Progenitor cell of endocrine pancreas (in vitro differentiated cells): ENCODE data around the gene TMSB4X. TPM values are rescaled to one million over a fixed set of nuclear protein-coding genes. Genes with fewer than 3 reads are reported as not detected.

Experiments
- DNase-seq: peaks from one replicate; pipeline ENCODE4 v3.0.0; 2021; ENCODE audit warnings: low spot score; ENCODE audit not compliant: unreplicated experiment
- H3K27ac Mint-ChIP-seq: 2 replicates; pipeline ENCODE4 v1.8.0; 2021; ENCODE audit warnings: mild to moderate bottlenecking, moderate library complexity, mixed read lengths
- H3K27me3 Mint-ChIP-seq: 2 replicates; pipeline ENCODE4 v1.8.0; 2021; ENCODE audit warnings: mixed read lengths
- H3K36me3 Mint-ChIP-seq: 2 replicates; pipeline ENCODE4 v1.8.0; 2022; ENCODE audit warnings: mixed read lengths; ENCODE audit not compliant: insufficient read depth
- H3K4me1 Mint-ChIP-seq: 2 replicates; pipeline ENCODE4 v1.8.0; 2021; ENCODE audit warnings: low read depth, mixed read lengths
- H3K4me3 Mint-ChIP-seq: 2 replicates; pipeline ENCODE4 v1.8.0; 2021; ENCODE audit warnings: low read depth, mild to moderate bottlenecking, moderate library complexity, mixed read lengths
- H3K9me3 Mint-ChIP-seq: 2 replicates; pipeline ENCODE4 v1.8.0; 2021; ENCODE audit warnings: low read depth, mixed read lengths
- total RNA-seq: library from RNA; stranded (reverse); gene quantifications from 2 replicates; pipeline ENCODE4 v1.2.1, GENCODE V29; 2021
- TF ChIP-seq, protein P1 (sequence below): fragments of 200-600 bp; sonication (generic); IDR thresholded peaks from one replicate; pipeline ENCODE4 v1.5.0; 2021; ENCODE audit warnings: antibody characterized with exemption, mild to moderate bottlenecking; ENCODE audit not compliant: unreplicated experiment

Gene TMSB4X
- total RNA-seq, 1 donor from 2014 or later, result 1,699 TPM

DNA sequence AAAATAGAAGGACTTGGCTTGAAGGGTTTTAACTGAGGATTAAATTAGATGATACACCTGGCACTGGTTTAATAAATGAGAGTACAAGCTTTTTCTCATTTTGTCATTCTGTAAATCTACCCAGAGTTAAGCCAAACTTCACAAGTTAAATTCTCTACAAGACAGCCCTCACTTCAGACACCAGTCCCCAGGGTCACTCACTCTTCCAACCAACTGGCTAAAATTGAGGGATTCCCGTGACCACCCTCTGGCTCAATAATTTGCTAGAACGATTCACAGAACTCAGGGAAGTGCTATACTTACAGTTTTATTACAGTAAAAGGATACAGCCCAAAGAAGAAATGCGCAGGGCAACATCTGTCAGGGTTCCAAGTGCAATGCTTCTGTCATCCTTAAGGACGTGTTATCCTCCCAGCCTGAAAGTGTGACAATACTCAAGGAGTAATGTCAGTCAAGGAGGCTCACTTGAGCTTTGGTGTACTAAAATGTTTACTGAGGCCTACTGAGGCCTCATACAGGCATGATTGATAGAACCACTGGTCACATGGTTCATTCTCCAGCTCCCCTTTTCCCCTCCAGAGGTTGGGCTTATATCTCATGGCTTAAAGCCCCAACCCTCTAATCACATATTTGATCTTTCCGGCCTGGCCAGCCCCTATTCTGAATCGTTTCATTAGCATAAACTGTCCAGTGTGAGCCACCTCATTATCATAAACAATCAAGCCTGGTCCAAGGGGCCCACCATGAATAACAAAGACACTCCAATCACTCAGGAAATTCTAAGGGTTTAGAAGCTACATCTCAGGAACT, 9.6 kb upstream of the TMSB4X start:
- H3K27me3 Mint-ChIP-seq, result no peaks in the 10 kb centered on the region
- no peaks in the 10 kb centered on the region for H3K4me1 Mint-ChIP-seq
- peaks cover 25% of the 10 kb centered on the region for H3K9me3 Mint-ChIP-seq
- H3K36me3 Mint-ChIP-seq, result peaks cover 1% of the 10 kb centered on the region
- no peak overlapping the region for H3K4me3 Mint-ChIP-seq
- TF ChIP-seq, protein P1, sequence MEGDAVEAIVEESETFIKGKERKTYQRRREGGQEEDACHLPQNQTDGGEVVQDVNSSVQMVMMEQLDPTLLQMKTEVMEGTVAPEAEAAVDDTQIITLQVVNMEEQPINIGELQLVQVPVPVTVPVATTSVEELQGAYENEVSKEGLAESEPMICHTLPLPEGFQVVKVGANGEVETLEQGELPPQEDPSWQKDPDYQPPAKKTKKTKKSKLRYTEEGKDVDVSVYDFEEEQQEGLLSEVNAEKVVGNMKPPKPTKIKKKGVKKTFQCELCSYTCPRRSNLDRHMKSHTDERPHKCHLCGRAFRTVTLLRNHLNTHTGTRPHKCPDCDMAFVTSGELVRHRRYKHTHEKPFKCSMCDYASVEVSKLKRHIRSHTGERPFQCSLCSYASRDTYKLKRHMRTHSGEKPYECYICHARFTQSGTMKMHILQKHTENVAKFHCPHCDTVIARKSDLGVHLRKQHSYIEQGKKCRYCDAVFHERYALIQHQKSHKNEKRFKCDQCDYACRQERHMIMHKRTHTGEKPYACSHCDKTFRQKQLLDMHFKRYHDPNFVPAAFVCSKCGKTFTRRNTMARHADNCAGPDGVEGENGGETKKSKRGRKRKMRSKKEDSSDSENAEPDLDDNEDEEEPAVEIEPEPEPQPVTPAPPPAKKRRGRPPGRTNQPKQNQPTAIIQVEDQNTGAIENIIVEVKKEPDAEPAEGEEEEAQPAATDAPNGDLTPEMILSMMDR, result no peak
- DNase-seq, result no peak
- H3K27ac Mint-ChIP-seq, result no peak overlapping the region

GRCh38 chrX:12966151-12966550, 8.8 kb upstream of the TMSB4X start:
- Mint-ChIP-seq H3K27me3 (no peaks in the 10 kb centered on the region), H3K4me1 (peaks cover 5% of the 10 kb centered on the region), H3K4me3 (no peak overlapping the region), H3K9me3 (peaks cover 23% of the 10 kb centered on the region), H3K36me3 (peaks cover 1% of the 10 kb centered on the region), H3K27ac (no peak overlapping the region)
- DNase-seq, result no peak
- TF ChIP-seq, protein P1, result no peak

GRCh38 chrX:12967711-12968465, 7.0 kb upstream of the TMSB4X start:
- Mint-ChIP-seq H3K27me3 (no peaks in the 10 kb centered on the region), H3K36me3 (peaks cover 1% of the 10 kb centered on the region), H3K4me1 (peaks cover 16% of the 10 kb centered on the region), H3K27ac (no peak overlapping the region), H3K4me3 (no peak overlapping the region), H3K9me3 (peaks cover 20% of the 10 kb centered on the region)
- TF ChIP-seq, protein P1, result no peak
- no peak for DNase-seq

- Mint-ChIP-seq H3K9me3 (peaks cover 19% of the 10 kb centered on the region), H3K4me1 (peaks cover 20% of the 10 kb centered on the region), H3K27me3 (no peaks in the 10 kb centered on the region), H3K27ac (peak overlapping the region; percentile 90), H3K4me3 (peak overlapping the region; percentile 24), H3K36me3 (peaks cover 5% of the 10 kb centered on the region)
- TF ChIP-seq, protein P1, result peak; percentile 50
- no peak for DNase-seq
Observed at GRCh38 chrX:12970691-12971202, 4.2 kb upstream of the TMSB4X start.

GRCh38 chrX:12971282-12972003, 3.5 kb upstream of the TMSB4X start:
- no peak for DNase-seq
- TF ChIP-seq, protein P1, result no peak
- no peaks in the 10 kb centered on the region for H3K27me3 Mint-ChIP-seq
- H3K36me3 Mint-ChIP-seq, result peaks cover 9% of the 10 kb centered on the region
- H3K4me1 Mint-ChIP-seq, result peaks cover 20% of the 10 kb centered on the region
- H3K27ac Mint-ChIP-seq, result peak overlapping the region; percentile 90
- peaks cover 17% of the 10 kb centered on the region for H3K9me3 Mint-ChIP-seq
- H3K4me3 Mint-ChIP-seq, result peak overlapping the region; percentile 20
